Neural cell (in vitro differentiated cells): ENCODE measurements around the gene PARP9. TPM values are rescaled to one million over a fixed set of nuclear protein-coding genes. Genes with fewer than 3 reads are reported as not detected.

Experiments used
- H2AFZ ChIP-seq: fragments of 200-600, 300-800 bp; sonication (generic), shearing (Covaris generic); 2 replicates; pipeline ENCODE4 v1.6.0; 2014; ENCODE audit warnings: low read depth, mild to moderate bottlenecking, antibody characterized with exemption, low read length, moderate library complexity
- H3F3A ChIP-seq: fragments of 200-600 bp; shearing (Covaris generic); 2 replicates; pipeline ENCODE4 v1.6.1; 2016; ENCODE audit warnings: mild to moderate bottlenecking, moderate library complexity, mixed read lengths, antibody characterized with exemption, low read length; ENCODE audit not compliant: insufficient read depth, poor library complexity, severe bottlenecking
- H3K27ac ChIP-seq: fragments of 200-600, 300-800 bp; sonication (generic), shearing (Covaris generic); 2 replicates; pipeline ENCODE4 v1.5.1; 2014; ENCODE audit warnings: mild to moderate bottlenecking, low read length, moderate library complexity
- H3K27me3 ChIP-seq: fragments of 300-800, 200-600 bp; sonication (generic), shearing (Covaris generic); 2 replicates; pipeline ENCODE4 v1.6.0; 2014; ENCODE audit warnings: mild to moderate bottlenecking, low read depth, low read length, moderate library complexity; ENCODE audit not compliant: insufficient read depth
- H3K36me3 ChIP-seq: fragments of 300-800, 200-600 bp; sonication (generic), shearing (Covaris generic); 2 replicates; pipeline ENCODE4 v1.5.1; 2014; ENCODE audit warnings: mild to moderate bottlenecking, antibody characterized with exemption, low read length, moderate library complexity; ENCODE audit not compliant: insufficient read depth
- H3K4me2 ChIP-seq: fragments of 300-800, 200-600 bp; sonication (generic), shearing (Covaris generic); 2 replicates; pipeline ENCODE4 v1.6.0; 2014; ENCODE audit warnings: mild to moderate bottlenecking, low read length
- H3K4me3 ChIP-seq: fragments of 300-800, 200-600 bp; sonication (generic), shearing (Covaris generic); 2 replicates; pipeline ENCODE4 v1.5.1; 2014; ENCODE audit warnings: mild to moderate bottlenecking, low read length, moderate library complexity
- H3K79me2 ChIP-seq: fragments of 200-600 bp; shearing (Covaris generic); replicated peaks from 2 replicates; pipeline ENCODE4 v1.6.0; 2014; ENCODE audit warnings: mild to moderate bottlenecking, low read length, moderate library complexity; ENCODE audit not compliant: insufficient read depth
- H3K9ac ChIP-seq: fragments of 300-800, 200-600 bp; sonication (generic), shearing (Covaris generic); 2 replicates; pipeline ENCODE4 v1.6.1; 2016; ENCODE audit warnings: mild to moderate bottlenecking, low read length, mixed read lengths
- H3K9me2 ChIP-seq: fragments of 200-600 bp; shearing (Covaris generic); 2 replicates; pipeline ENCODE4 v1.6.1; 2016; ENCODE audit warnings: mild to moderate bottlenecking, low read length, mixed read lengths; ENCODE audit not compliant: insufficient read depth
- H3K9me3 ChIP-seq: fragments of 200-600, 300-800 bp; sonication (generic), shearing (Covaris generic); 2 replicates; pipeline ENCODE4 v1.6.1; 2016; ENCODE audit warnings: mild to moderate bottlenecking, mixed run types, low read length, moderate library complexity, mixed read lengths
- H4K20me1 ChIP-seq: fragments of 200-600 bp; shearing (Covaris generic); 2 replicates; pipeline ENCODE4 v1.6.1; 2016; ENCODE audit warnings: mild to moderate bottlenecking, mixed run types; ENCODE audit not compliant: insufficient read depth
- CTCF ChIP-seq: fragments of 450-650 bp; IDR thresholded peaks from 2 replicates; pipeline ENCODE4 v1.5.1; 2014; ENCODE audit warnings: antibody characterized with exemption, mild to moderate bottlenecking, moderate library complexity; ENCODE audit not compliant: poor library complexity, severe bottlenecking
- EP300 ChIP-seq: fragments of 450-650 bp; conservative IDR thresholded peaks from 2 replicates; pipeline ENCODE4 v1.6.1; 2014; ENCODE audit warnings: antibody characterized with exemption, mild to moderate bottlenecking, moderate library complexity; ENCODE audit not compliant: poor library complexity, severe bottlenecking
- EZH2 ChIP-seq: fragments of 200-600, 300-800 bp; shearing (Covaris generic), sonication (generic); IDR thresholded peaks from 2 replicates; pipeline ENCODE4 v1.6.1; 2014; ENCODE audit warnings: antibody characterized with exemption, low read length, borderline replicate concordance, mild to moderate bottlenecking; ENCODE audit not compliant: insufficient read depth, poor library complexity, severe bottlenecking
- MXI1 ChIP-seq: fragments of 450-650 bp; conservative IDR thresholded peaks from 2 replicates; pipeline ENCODE4 v1.6.1; 2014; ENCODE audit warnings: antibody characterized with exemption, mild to moderate bottlenecking; ENCODE audit not compliant: poor library complexity, severe bottlenecking
- POLR2AphosphoS5 ChIP-seq: IDR thresholded peaks from 2 replicates; pipeline ENCODE4 v1.6.1; 2012
- RAD21 ChIP-seq: fragments of 450-650 bp; conservative IDR thresholded peaks from 2 replicates; pipeline ENCODE4 v1.6.1; 2014; ENCODE audit warnings: antibody characterized with exemption, mild to moderate bottlenecking, moderate library complexity
- REST ChIP-seq: IDR thresholded peaks from 2 replicates; pipeline ENCODE4 v1.6.1; 2012; ENCODE audit warnings: borderline replicate concordance
- SMC3 ChIP-seq: fragments of 450-650 bp; conservative IDR thresholded peaks from 2 replicates; pipeline ENCODE4 v1.6.1; 2014; ENCODE audit warnings: antibody characterized with exemption, mild to moderate bottlenecking, moderate library complexity; ENCODE audit not compliant: poor library complexity
- TAF1 ChIP-seq: IDR thresholded peaks from 2 replicates; pipeline ENCODE4 v1.6.1; 2012; ENCODE audit warnings: low read depth
- polyA minus RNA-seq: library from RNA; depleted of rRNA, polyadenylated mRNA; stranded (reverse); fragments of >200 nt; gene quantifications from 2 replicates; pipeline ENCODE4 v1.2.3, GENCODE V29; 2014
- polyA plus RNA-seq: library from polyadenylated mRNA; depleted of rRNA; stranded (reverse); fragments of >200 nt; gene quantifications from 2 replicates; pipeline ENCODE4 v1.2.3, GENCODE V29; 2014

Gene PARP9
- polyA plus RNA-seq (not detected in 2 replicates), polyA minus RNA-seq (not detected in 2 replicates)

GRCh38 chr3:122564155-122564912, at the start of gene PARP9, which contains the start of gene DTX3L:
Gene PARP9, minus strand, starts transcription at chr3:122564300. Its CDS starts 4,680 bp downstream, at chr3:122559620.
Gene DTX3L, plus strand, starts transcription at chr3:122564338. Its CDS starts 89 bp downstream, at chr3:122564427.
- Histone ChIP-seq H3K9ac (no peak within 1 kb of the TSS), H3K9me2 (no peaks in the 10 kb centered on the region), H3K9me3 (no peaks in the 10 kb centered on the region), H3F3A (no peaks in the 10 kb centered on the region), H3K36me3 (no peaks in the 10 kb centered on the region), H3K4me3 (peak within 1 kb of the TSS; percentile 50), H3K27me3 (peaks cover 16% of the 10 kb centered on the region), H3K4me2 (no peak within 1 kb of the TSS), H2AFZ (no peak within 1 kb of the TSS), H3K79me2 (no peaks in the 10 kb centered on the region), H3K27ac (no peak within 1 kb of the TSS), H4K20me1 (no peaks in the 10 kb centered on the region)
- TF ChIP-seq EP300, result no peak
- TF ChIP-seq REST, result no peak
- no peak for TF ChIP-seq TAF1
- TF ChIP-seq RAD21, result no peak
- no peak for TF ChIP-seq EZH2
- TF ChIP-seq MXI1, result no peak
- no peak for TF ChIP-seq SMC3
- TF ChIP-seq CTCF, result no peak
- TF ChIP-seq POLR2AphosphoS5, result no peak

GRCh38 chr3:122612696-122613095, 48.6 kb upstream of the PARP9 start:
- no peaks in the 10 kb centered on the region for H4K20me1 ChIP-seq
- no peak for TF ChIP-seq CTCF
- TF ChIP-seq POLR2AphosphoS5, result no peak
- TF ChIP-seq EP300, result no peak
- TF ChIP-seq REST, result no peak
- no peak for TF ChIP-seq SMC3
- no peak for TF ChIP-seq EZH2
- no peak for TF ChIP-seq MXI1
- no peak for TF ChIP-seq RAD21
- TF ChIP-seq TAF1, result no peak
- H3K4me3 ChIP-seq, result no peak overlapping the region
- H3K9me3 ChIP-seq, result no peaks in the 10 kb centered on the region
- H3K9ac ChIP-seq, result no peak overlapping the region
- H3F3A ChIP-seq, result no peaks in the 10 kb centered on the region
- H2AFZ ChIP-seq, result no peak overlapping the region
- H3K4me2 ChIP-seq, result no peak overlapping the region
- H3K36me3 ChIP-seq, result no peaks in the 10 kb centered on the region
- no peak overlapping the region for H3K27ac ChIP-seq
- H3K27me3 ChIP-seq, result no peaks in the 10 kb centered on the region
- H3K9me2 ChIP-seq, result no peaks in the 10 kb centered on the region
- H3K79me2 ChIP-seq, result no peaks in the 10 kb centered on the region
